Stomach (tissue), 9 donors: ENCODE data around the gene VDAC1. TPM values are rescaled to one million over a fixed set of nuclear protein-coding genes. Genes with fewer than 3 reads are reported as not detected.
A peak's percentile ranks its signal among the peaks of the same experiment; 100 is the strongest.

Source experiments
- DNase-seq, 2 donors: peaks; one replicate each; pipeline versions ENCODE4 v3.0.0 to v3.0.0-alpha.2; 2013 to 2019
- H3K27ac ChIP-seq, 5 donors: fragments of 200-600 bp in 4 of 5; sonication (generic) in 4 of 5; one replicate each; pipeline ENCODE4 v1.5.1; 2013 to 2019; ENCODE audit warnings: mild to moderate bottlenecking in 1 of 5, moderate library complexity in 1 of 5
- H3K27me3 ChIP-seq, 3 donors: fragments of 200-600 bp; sonication (generic); one replicate each; pipeline ENCODE4 v1.5.1; 2017 to 2019; ENCODE audit warnings: mixed run types in 1 of 3
- H3K36me3 ChIP-seq, 4 donors: fragments of 200-600 bp; sonication (generic); 1 replicate in 3 of 4; 2 replicates in 1 of 4; pipeline ENCODE4 v1.5.1; 2016 to 2019
- H3K4me1 ChIP-seq, 4 donors: fragments of 200-600 bp; sonication (generic); one replicate each; pipeline ENCODE4 v1.5.1; 2016 to 2019
- H3K4me3 ChIP-seq, 4 donors: fragments of 200-600 bp; sonication (generic) in 3 of 4; one replicate each; pipeline ENCODE4 v1.5.1; 2016 to 2019; ENCODE audit warnings: mild to moderate bottlenecking in 1 of 4
- H3K9me3 ChIP-seq, 4 donors: fragments of 200-600 bp; sonication (generic); one replicate each; pipeline ENCODE4 v1.5.1; 2016 to 2019
- EP300 ChIP-seq: sonication (generic); formaldehyde crosslinking; IDR thresholded peaks from one replicate; pipeline ENCODE4 v1.6.1; 2017; ENCODE audit warnings: antibody characterized with exemption
- POLR2A ChIP-seq, 4 donors: fragments of 450-650 bp; IDR thresholded peaks; one replicate each; pipeline ENCODE4 v1.6.1; 2016; ENCODE audit warnings: antibody characterized with exemption in 4 of 4, control low read depth in 2 of 4, mild to moderate bottlenecking in 1 of 4, moderate library complexity in 1 of 4
- POLR2AphosphoS5 ChIP-seq, 3 donors: sonication (generic); formaldehyde crosslinking; IDR thresholded peaks; one replicate each; pipeline ENCODE4 v1.6.1; 2016; ENCODE audit warnings: antibody characterized with exemption in 3 of 3
- WGBS, 5 donors: extraction: QIAGEN DNeasy Blood & Tissue Kit in 3 of 5; methylation state at CpG; one replicate each; pipeline versions ENCODE4 v1.1.5 to v1.1.7; 2013 to 2018; 5-methylcytosine and 5-hydroxymethylcytosine counted together
- intact Hi-C: fragments of 100-400 bp; cut with DNase I; formaldehyde crosslinking; loops from one replicate; pipeline ENCODE4 v1.15.1; 2023; ENCODE audit warnings: low total_unique reads
- polyA plus RNA-seq, 3 donors: library from polyadenylated mRNA; stranded (reverse); fragments of 200-250 nt; gene quantifications; one replicate each; pipeline ENCODE4 v1.2.3, GENCODE V29; 2013
- total RNA-seq, 5 donors: library from RNA; depleted of rRNA; stranded (reverse); fragments of >200 nt; gene quantifications; one replicate each; pipeline versions ENCODE4 v1.1.0 to v1.2.3, GENCODE V29; 2014 to 2016
- TF ChIP-seq, protein P1 (sequence below), 7 experiments: fragments of 450-650 bp in 4 of 7; fragments of 200-600 bp in 3 of 7; sonication (generic) in 3 of 7; IDR thresholded peaks; one replicate each; pipeline ENCODE4 v1.5.1; 2016 to 2019; ENCODE audit warnings: antibody characterized with exemption in 7 of 7, control low read depth in 2 of 7, mild to moderate bottlenecking in 1 of 7
- donor health status: healthy with polysubstance abuse.
- donor health status: Bipolar disorder and iron deficiency.
- donor health status: healthy.

VDAC1 gene
- total and polyA plus RNA-seq, 8 donors, result 55.8 to 307 (median 147) TPM

DNA sequence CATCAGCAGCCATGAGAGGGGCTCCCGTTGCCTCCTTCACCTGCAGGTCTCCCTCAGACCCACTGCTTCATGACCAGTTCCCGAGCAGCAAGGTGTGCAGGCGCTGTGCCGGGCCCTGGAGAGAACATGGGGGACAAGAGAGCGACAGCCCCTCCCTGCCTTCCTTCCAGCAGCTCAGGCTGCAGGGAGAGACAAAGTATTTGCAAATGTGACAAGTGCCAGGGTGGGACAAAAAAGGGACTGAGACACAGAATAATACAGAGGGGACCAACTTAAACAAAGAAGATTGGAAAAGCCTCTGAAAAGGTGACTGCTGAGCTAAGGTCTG lies 22.5 kb upstream of the VDAC1 start:
- no peak for DNase-seq
- no peak overlapping the region for H3K27ac ChIP-seq
- H3K4me1 ChIP-seq, result no peaks in the 10 kb centered on the region
- TF ChIP-seq POLR2A (IDR thresholded peaks at IDR 0.05) (no peak), EP300 (no peak), POLR2AphosphoS5 (IDR thresholded peaks at IDR 0.05) (no peak)
- WGBS, 5 donors, result 91 to 95% (median 93%) methylated on average over 5 of the region's 5 CpGs
- no peaks in the 10 kb centered on the region for H3K9me3 ChIP-seq
- H3K27me3 ChIP-seq, result no peaks in the 10 kb centered on the region
- no peak overlapping the region for H3K4me3 ChIP-seq
- H3K36me3 ChIP-seq, result no peaks in the 10 kb centered on the region
- intact Hi-C loops, result no loop called here

DNA sequence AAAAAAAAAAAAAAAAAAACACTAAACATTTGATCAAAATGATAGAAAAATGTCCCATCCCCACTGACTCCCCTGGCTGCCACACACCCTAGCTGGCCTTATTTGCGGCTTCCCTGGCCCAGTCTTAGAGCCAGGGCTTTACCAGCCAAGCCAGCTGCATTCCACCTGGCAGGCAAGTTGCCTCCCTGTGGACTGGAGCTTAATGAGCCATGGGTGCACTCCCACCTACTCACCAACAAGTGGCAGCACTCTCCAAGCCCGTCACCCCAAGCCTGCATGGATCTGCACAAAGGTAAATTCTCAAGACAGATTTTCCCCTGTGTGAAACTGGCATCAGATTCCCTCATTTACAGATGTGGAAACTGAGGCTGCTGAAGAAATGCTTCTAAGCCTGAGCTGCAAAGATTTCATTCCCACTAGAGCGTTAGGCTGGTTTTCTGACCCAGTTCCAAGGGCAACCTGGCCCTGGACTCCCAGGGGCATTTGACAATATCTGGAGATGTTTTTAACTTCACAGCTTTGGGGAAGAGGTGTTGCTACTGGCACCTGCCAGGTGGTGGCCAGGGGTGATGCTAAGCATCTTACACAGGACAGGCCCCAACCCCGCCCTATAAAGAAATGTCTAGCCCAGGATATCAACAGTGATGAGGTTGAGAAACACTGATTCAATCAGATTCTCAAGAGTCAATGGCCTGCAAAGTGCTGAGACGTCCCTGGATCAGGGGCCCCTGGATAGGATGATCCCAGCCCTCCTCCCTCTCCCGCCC lies 21.9 kb upstream of the VDAC1 start:
- TF ChIP-seq POLR2A (IDR thresholded peaks at IDR 0.05), result no peak
- TF ChIP-seq, protein P1, sequence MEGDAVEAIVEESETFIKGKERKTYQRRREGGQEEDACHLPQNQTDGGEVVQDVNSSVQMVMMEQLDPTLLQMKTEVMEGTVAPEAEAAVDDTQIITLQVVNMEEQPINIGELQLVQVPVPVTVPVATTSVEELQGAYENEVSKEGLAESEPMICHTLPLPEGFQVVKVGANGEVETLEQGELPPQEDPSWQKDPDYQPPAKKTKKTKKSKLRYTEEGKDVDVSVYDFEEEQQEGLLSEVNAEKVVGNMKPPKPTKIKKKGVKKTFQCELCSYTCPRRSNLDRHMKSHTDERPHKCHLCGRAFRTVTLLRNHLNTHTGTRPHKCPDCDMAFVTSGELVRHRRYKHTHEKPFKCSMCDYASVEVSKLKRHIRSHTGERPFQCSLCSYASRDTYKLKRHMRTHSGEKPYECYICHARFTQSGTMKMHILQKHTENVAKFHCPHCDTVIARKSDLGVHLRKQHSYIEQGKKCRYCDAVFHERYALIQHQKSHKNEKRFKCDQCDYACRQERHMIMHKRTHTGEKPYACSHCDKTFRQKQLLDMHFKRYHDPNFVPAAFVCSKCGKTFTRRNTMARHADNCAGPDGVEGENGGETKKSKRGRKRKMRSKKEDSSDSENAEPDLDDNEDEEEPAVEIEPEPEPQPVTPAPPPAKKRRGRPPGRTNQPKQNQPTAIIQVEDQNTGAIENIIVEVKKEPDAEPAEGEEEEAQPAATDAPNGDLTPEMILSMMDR (IDR thresholded peaks at IDR 0.05), result peak in 5 of 7 experiments; percentile 30 to 71 (median 52)
- TF ChIP-seq POLR2AphosphoS5 (IDR thresholded peaks at IDR 0.05), result peak in 1 of 3 donors; percentile 46
- DNase-seq, result peak; percentile 82 to 88
- intact Hi-C loops, result no loop called here
- H3K27me3 ChIP-seq, result no peaks in the 10 kb centered on the region
- WGBS, 5 donors, result 57 to 72% (median 66%) methylated on average over 5 to 6 of the region's 6 CpGs
- H3K4me1 ChIP-seq, result no peaks in the 10 kb centered on the region
- H3K27ac ChIP-seq, result no peak overlapping the region
- no peak overlapping the region for H3K4me3 ChIP-seq
- H3K9me3 ChIP-seq, result no peaks in the 10 kb centered on the region
- H3K36me3 ChIP-seq, result no peaks in the 10 kb centered on the region

DNA sequence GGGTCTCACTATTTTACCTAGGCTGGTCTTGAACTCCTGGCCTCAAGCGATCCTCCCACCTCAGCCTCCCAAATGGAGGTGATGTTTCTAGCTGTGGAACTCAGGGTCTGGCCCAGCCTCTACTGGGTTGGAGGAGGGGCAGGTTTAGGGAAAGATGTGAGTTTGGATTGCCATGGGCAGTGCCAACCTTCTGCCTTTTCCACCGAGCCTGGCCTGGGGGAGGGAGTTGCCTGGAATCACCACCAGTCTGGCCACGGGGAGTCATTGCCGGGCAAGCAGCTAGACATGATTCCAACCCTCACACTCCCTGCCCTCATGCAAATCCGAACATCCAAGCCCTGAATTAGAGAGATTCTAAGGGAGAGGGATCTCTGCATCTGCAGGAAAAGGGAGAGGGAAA lies 21.0 kb upstream of the VDAC1 start:
- Histone ChIP-seq H3K27ac (no peak overlapping the region), H3K36me3 (no peaks in the 10 kb centered on the region), H3K4me3 (no peak overlapping the region), H3K4me1 (no peaks in the 10 kb centered on the region), H3K27me3 (no peaks in the 10 kb centered on the region), H3K9me3 (no peaks in the 10 kb centered on the region)
- no peak for TF ChIP-seq POLR2AphosphoS5 (IDR thresholded peaks at IDR 0.05)
- TF ChIP-seq, protein P1 (IDR thresholded peaks at IDR 0.05), result no peak
- TF ChIP-seq POLR2A (IDR thresholded peaks at IDR 0.05), result no peak
- TF ChIP-seq EP300, result no peak
- 70 to 86% (median 78%) methylated on average over 5 of the region's 5 CpGs for WGBS, 5 donors
- intact Hi-C loops, result no loop called here
- no peak for DNase-seq

DNA sequence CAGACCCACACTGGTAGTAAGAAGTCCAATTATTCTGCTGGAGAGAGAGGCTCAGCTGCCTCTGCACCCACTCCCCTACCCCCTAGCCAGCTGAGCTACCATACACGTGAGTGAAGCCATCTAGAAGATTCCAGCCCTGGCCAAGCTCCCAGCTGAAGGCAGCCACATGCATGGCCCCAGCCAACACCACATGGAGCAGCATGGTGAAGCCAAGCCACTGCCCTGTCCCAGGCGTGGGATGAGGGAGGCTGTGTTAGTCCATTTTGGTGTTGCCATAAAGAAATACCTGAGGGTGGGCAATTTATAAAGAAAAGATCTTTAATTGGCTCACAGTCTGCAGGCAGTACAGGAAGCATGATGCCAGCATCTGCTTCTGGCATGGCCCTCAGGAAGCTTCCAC lies 20.0 kb upstream of the VDAC1 start:
- Histone ChIP-seq H3K27me3 (no peaks in the 10 kb centered on the region), H3K9me3 (no peaks in the 10 kb centered on the region), H3K27ac (no peak overlapping the region), H3K4me1 (peaks cover 0 to 9% (median 2%) of the 10 kb centered on the region in 4 donors), H3K4me3 (no peak overlapping the region), H3K36me3 (no peaks in the 10 kb centered on the region)
- intact Hi-C loops, result no loop called here
- WGBS, 5 donors, result 71 to 82% (median 75%) methylated on average over 1 to 2 of the region's 2 CpGs
- no peak for DNase-seq
- TF ChIP-seq, protein P1 (IDR thresholded peaks at IDR 0.05), result no peak
- TF ChIP-seq POLR2A (IDR thresholded peaks at IDR 0.05) (no peak), POLR2AphosphoS5 (IDR thresholded peaks at IDR 0.05) (no peak), EP300 (no peak)

DNA sequence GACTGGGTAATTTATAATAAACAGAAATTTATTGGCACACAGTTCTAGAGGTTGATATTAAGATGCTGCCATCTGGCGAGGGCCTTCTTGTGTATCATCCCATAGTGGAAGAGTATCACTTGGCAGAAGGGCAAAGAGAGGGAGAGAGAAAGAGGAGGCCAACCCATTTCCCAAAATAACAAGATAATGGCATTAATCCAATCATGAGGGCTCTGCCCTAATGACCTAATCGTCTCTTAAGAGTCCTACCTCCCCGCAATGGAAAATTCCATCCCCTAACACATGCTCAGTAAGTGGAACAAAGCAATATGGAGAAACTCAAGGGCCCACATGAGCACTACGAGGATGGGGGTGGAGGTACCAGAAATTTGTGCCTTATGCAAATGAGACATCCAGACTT lies 17.6 kb upstream of the VDAC1 start:
- no peaks in the 10 kb centered on the region for H3K27me3 ChIP-seq
- peaks cover 11 to 26% (median 15%) of the 10 kb centered on the region in 4 donors for H3K4me1 ChIP-seq
- DNase-seq, result no peak
- TF ChIP-seq POLR2AphosphoS5 (IDR thresholded peaks at IDR 0.05) (no peak), POLR2A (IDR thresholded peaks at IDR 0.05) (no peak), EP300 (no peak)
- TF ChIP-seq, protein P1 (IDR thresholded peaks at IDR 0.05), result no peak
- H3K36me3 ChIP-seq, result no peaks in the 10 kb centered on the region
- no peak overlapping the region for H3K4me3 ChIP-seq
- intact Hi-C loops, result no loop called here
- 79 to 91% (median 83%) methylated on average over 4 of the region's 4 CpGs for WGBS, 5 donors
- no peaks in the 10 kb centered on the region for H3K9me3 ChIP-seq
- H3K27ac ChIP-seq, result no peak overlapping the region
